Left ventricle myocardium inferior (tissue), 1 donor: ENCODE data around the gene EHD4. TPM values are rescaled to one million over a fixed set of nuclear protein-coding genes. Genes with fewer than 3 reads are reported as not detected.
A peak's percentile ranks its signal among the peaks of the same experiment; 100 is the strongest.

ENCODE experiments used
- DNase-seq: peaks from one replicate; pipeline ENCODE4 v3.0.0-alpha.2; 2020
- H3K27ac ChIP-seq: fragments of 200-600 bp; replicated peaks from 2 replicates; pipeline ENCODE4 v1.8.0; 2021
- H3K27me3 ChIP-seq: fragments of 200-600 bp; 2 replicates; pipeline ENCODE4 v1.8.0; 2021; ENCODE audit warnings: low read depth
- H3K36me3 ChIP-seq: fragments of 200-600 bp; 2 replicates; pipeline ENCODE4 v1.8.0; 2021
- H3K4me1 ChIP-seq: fragments of 200-600 bp; 2 replicates; pipeline ENCODE4 v1.8.0; 2021
- H3K4me3 ChIP-seq: fragments of 200-600 bp; 2 replicates; pipeline ENCODE4 v1.8.0; 2021; ENCODE audit warnings: mild to moderate bottlenecking, moderate library complexity
- H3K9me3 ChIP-seq: fragments of 200-600 bp; replicated peaks from 2 replicates; pipeline ENCODE4 v1.8.0; 2021
- intact Hi-C: fragments of 100-400 bp; cut with micrococcal nuclease; formaldehyde crosslinking; loops from one replicate; pipeline ENCODE4 v1.11.0; 2022
- total RNA-seq: library from RNA; stranded (reverse); fragmentation: NEBNext Ultra II Directional; extraction: Animal tissue kit (Norgen Biotek cat#: 25700); gene quantifications from one replicate; pipeline ENCODE4 v1.2.1, GENCODE V29; 2021
- TF ChIP-seq, protein P1 (sequence below): fragments of 200-600 bp; IDR thresholded peaks from 2 replicates; pipeline ENCODE4 v1.8.0; 2021; ENCODE audit warnings: antibody characterized with exemption, mild to moderate bottlenecking, borderline replicate concordance
- donor health status: DM: no; HTN: yes; CAD: no; lungs with severe emphysema.

The EHD4 gene
- total RNA-seq, 1 donor from 2014 or later = 46.4 TPM

DNA sequence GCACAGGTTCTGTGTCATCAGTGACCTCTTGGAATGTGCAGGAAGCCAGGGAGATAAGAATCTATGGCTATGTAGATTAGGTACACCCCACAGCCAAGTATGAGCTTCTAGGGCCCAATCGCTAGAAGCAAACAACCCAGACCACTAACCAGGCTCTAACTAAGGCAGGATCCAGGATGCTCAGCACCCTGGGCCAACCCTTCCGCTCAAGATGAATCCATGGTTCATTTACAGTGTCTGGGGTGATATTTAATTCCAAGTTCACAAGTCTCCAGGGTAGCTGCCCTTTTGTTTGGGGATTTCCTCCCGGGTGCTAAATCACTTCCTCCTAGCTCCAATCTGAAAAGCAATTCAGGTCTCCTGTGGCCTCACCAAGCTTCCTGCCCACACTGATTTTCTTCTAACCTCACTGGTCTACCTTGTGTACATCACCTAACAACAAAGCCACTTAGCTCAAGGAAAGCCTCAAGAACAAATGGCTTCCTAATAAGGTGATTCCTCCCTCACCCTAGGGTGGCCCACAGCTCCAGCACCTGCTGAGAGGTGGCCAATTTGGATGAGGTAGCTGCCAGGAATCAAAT is 2.4 kb downstream of the EHD4 start:
- Histone ChIP-seq H3K9me3 (no peaks in the 10 kb centered on the region), H3K4me3 (peak overlapping the region; percentile 90), H3K27me3 (no peaks in the 10 kb centered on the region), H3K4me1 (peaks cover 78% of the 10 kb centered on the region), H3K27ac (peak overlapping the region; percentile 95), H3K36me3 (no peaks in the 10 kb centered on the region)
- DNase-seq = no peak
- TF ChIP-seq, protein P1, sequence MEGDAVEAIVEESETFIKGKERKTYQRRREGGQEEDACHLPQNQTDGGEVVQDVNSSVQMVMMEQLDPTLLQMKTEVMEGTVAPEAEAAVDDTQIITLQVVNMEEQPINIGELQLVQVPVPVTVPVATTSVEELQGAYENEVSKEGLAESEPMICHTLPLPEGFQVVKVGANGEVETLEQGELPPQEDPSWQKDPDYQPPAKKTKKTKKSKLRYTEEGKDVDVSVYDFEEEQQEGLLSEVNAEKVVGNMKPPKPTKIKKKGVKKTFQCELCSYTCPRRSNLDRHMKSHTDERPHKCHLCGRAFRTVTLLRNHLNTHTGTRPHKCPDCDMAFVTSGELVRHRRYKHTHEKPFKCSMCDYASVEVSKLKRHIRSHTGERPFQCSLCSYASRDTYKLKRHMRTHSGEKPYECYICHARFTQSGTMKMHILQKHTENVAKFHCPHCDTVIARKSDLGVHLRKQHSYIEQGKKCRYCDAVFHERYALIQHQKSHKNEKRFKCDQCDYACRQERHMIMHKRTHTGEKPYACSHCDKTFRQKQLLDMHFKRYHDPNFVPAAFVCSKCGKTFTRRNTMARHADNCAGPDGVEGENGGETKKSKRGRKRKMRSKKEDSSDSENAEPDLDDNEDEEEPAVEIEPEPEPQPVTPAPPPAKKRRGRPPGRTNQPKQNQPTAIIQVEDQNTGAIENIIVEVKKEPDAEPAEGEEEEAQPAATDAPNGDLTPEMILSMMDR = no peak
- intact Hi-C loops = no loop called here

DNA sequence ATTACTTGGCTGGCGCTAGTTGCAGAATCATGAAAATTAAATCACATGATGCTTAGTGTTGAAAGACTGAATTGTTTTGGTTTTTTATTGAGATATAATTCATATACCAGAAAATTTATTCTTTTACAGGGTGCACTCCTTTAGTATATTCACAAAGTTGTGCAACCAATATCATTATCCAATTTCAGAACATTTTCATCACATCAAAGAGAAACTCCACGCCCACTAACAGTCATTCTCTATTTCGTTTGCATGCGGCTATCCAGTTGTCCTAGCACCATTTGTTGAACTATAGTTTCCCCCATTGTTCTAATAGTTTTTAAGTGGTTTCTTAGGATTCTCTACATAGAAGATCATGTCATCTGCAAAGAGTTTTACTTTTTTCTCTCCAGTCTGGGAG is 3.7 kb downstream of the EHD4 start:
- peak overlapping the region; percentile 95 for H3K27ac ChIP-seq

DNA sequence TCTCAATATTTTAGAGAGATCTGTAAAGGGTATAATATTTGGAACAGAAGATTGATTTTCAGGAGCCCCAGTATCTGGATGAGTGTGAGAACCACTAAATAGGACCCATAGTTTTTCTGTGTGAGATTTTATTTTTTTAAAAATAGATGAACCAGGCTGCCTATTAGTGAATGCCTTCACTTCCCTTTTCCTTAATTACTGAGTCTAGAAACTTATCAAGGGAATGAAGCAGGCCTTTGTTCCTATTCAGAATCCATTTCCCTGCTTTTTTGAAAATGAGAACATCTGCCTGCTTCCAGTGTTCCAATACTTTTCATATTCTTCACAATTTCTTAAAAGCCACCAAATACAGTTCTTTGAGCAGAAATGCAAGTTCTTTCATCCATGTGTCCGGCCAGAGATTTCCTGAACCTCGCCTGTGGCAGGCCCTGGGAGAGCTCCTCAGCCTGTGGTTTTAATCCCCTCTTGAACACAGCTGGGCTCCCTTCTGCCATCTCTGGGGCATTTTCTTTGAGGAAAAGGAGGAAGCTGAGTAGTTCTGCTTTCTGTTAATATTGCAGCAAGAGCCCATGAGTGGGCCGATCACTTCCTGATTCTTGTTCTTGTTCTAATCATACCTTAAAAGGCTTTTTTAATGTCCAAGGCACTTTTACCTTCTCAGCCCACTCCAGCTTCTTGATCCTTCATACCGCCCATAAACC is 4.7 kb downstream of the EHD4 start:
- intact Hi-C loops = no loop called here
- H3K27me3 ChIP-seq = no peaks in the 10 kb centered on the region
- no peaks in the 10 kb centered on the region for H3K9me3 ChIP-seq
- TF ChIP-seq, protein P1 = no peak
- peak overlapping the region; percentile 95 for H3K27ac ChIP-seq
- H3K4me3 ChIP-seq = no peak overlapping the region
- DNase-seq = no peak
- peaks cover 95% of the 10 kb centered on the region for H3K4me1 ChIP-seq
- no peaks in the 10 kb centered on the region for H3K36me3 ChIP-seq

More for the DNA sequence above, 3.7 kb downstream of the EHD4 start:
- DNase-seq = no peak
- intact Hi-C loops = no loop called here
- Histone ChIP-seq H3K9me3 (no peaks in the 10 kb centered on the region), H3K27me3 (no peaks in the 10 kb centered on the region), H3K4me3 (no peak overlapping the region), H3K36me3 (no peaks in the 10 kb centered on the region), H3K4me1 (peaks cover 90% of the 10 kb centered on the region)
- TF ChIP-seq, protein P1 = no peak

DNA sequence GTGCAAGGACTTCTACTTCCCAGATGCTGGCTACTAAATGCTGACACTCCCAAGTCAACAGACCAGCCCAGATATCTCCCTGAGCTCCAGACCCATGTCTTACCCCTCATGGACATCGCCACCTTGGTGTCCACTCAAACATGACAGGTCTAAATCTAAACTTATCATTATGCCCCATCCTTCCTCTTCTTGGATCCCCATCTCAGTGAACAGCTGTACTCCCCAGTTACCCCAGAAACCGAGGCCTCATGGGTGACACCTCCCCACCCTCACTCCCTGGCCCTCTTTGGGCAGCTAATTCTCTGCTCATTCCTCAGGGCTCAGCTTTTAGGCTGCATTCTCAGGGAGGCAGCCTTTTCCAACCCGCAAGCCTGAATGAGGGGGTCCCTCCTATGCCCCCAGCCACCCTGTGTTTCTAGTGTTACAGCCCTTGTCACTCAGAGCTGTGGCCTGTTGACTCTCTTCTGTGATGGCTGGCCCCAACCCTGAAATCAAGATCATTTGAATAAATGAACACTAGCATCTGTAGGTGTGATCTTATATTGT is 5.4 kb downstream of the EHD4 start:
- intact Hi-C loops = no loop called here

DNA sequence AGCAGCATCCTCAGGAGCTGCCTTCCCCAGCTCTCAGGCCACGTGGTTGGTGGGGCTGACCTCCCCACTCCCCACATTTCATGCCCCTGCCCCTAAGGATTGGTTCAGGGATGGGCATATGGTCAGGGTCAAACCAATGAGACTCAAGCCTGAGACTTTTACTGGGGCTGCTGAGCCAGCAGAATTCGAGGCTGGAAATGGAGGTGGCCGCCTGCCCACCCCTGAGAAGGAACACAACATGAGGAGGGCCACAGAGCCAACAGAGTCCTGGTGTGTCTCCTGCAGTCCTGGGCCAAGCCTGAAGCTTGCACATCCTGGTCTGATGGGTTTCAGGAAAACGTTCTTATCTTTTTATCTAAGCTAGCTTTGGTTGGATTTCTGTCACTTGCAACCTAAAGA is 5.9 kb downstream of the EHD4 start:
- DNase-seq = no peak
- peak overlapping the region; percentile 95 for H3K27ac ChIP-seq
- no peaks in the 10 kb centered on the region for H3K36me3 ChIP-seq
- H3K4me3 ChIP-seq = peak overlapping the region; percentile 30
- H3K4me1 ChIP-seq = peaks cover 98% of the 10 kb centered on the region
- TF ChIP-seq, protein P1 = no peak
- H3K27me3 ChIP-seq = no peaks in the 10 kb centered on the region
- intact Hi-C loops = no loop called here
- no peaks in the 10 kb centered on the region for H3K9me3 ChIP-seq

More for the DNA sequence above, 5.4 kb downstream of the EHD4 start:
- Histone ChIP-seq H3K27ac (peak overlapping the region; percentile 95), H3K27me3 (no peaks in the 10 kb centered on the region), H3K4me3 (peak overlapping the region; percentile 30), H3K36me3 (no peaks in the 10 kb centered on the region), H3K4me1 (peaks cover 97% of the 10 kb centered on the region), H3K9me3 (no peaks in the 10 kb centered on the region)
- TF ChIP-seq, protein P1 = no peak
- DNase-seq = no peak
